ENCODE results near the gene SIX5. TPM values are rescaled to one million over a fixed set of nuclear protein-coding genes. Genes with fewer than 3 reads are reported as not detected.

SIX5 gene
- total and polyA plus RNA-seq, 9 of the 15 experiments (the other 6 are each of a cell fraction or from before 2014, with no cell fraction given): 1.4 to 17.2 (median 7.4) TPM; not detected in 2

DNA sequence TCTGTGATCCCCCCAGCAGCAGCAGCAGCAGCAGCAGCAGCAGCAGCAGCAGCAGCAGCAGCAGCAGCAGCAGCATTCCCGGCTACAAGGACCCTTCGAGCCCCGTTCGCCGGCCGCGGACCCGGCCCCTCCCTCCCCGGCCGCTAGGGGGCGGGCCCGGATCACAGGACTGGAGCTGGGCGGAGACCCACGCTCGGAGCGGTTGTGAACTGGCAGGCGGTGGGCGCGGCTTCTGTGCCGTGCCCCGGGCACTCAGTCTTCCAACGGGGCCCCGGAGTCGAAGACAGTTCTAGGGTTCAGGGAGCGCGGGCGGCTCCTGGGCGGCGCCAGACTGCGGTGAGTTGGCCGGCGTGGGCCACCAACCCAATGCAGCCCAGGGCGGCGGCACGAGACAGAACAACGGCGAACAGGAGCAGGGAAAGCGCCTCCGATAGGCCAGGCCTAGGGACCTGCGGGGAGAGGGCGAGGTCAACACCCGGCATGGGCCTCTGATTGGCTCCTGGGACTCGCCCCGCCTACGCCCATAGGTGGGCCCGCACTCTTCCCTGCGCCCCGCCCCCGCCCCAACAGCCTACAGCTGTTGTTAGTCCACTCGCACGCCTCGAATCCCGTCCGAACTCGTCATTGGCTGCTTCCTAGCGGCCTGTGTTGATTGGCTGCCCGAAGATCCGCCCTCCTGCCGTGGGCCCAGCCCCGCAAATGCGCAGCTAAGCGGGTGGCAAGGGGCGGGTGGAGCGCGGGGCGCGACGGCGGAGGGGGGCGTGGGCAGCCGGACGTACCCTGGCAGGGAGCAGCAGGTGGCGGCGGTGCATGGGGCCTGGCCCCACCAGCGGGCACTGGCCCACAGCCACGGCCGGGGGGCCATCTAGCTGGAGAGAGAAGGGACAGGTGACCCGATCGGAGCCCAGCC, 1.4 kb upstream of the SIX5 start (continued):
- TF ChIP-seq, protein P1, sequence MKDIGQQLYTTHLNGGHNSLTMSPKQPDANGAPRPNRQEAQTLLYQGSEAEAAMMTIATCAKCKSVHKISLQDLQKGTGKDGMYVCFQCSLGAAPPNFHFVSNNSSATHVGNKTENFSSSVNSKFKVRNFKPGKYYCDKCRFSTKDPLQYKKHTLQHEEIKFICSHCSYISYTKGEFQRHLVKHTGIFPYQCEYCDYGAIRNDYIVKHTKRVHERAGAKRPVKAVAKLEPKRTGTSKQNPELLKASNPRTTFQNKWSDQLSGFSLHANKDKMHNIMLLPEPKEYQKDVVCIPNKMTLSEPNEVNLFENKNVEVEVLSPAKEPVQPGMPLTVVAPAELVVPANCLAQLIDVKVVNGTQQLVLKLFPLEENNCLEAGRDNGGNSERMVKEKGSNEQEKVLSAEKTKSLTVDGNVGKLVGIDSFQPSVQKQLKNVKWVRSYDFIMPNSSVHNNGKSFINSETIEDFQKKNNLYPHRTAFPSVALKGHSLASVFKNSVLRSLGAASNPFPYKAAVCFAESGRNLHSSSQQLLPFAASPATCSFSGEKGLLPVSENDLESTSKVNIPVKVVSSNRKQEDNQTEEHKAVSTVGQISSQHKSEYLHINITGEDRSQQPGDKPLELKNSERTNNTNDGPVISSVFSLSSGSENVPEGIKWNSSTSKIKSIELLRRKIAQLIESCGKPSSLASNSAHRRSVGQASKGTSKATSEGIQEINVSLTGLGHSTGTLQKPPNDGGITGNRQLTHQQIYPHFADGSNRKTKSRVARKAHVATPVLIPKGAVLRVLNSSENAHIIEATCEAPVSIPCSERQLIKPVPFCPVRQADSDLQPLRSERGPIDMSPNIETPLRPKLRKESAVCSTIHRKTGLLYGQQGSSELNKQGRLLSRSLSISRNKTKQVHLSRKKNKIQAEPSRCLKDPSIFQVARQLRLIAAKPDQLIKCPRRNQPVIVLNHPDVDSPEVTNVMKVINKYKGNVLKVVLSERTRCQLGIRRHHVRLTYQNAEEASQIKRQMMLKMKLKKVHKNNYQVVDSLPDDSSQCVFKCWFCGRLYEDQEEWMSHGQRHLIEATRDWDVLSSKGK (CRISPR knock-in tag; IDR thresholded peaks at IDR 0.05): no peak
- no peak for TF ChIP-seq MAFG (tag; conservative IDR thresholded peaks at IDR 0.05)
- TF ChIP-seq, protein P2, sequence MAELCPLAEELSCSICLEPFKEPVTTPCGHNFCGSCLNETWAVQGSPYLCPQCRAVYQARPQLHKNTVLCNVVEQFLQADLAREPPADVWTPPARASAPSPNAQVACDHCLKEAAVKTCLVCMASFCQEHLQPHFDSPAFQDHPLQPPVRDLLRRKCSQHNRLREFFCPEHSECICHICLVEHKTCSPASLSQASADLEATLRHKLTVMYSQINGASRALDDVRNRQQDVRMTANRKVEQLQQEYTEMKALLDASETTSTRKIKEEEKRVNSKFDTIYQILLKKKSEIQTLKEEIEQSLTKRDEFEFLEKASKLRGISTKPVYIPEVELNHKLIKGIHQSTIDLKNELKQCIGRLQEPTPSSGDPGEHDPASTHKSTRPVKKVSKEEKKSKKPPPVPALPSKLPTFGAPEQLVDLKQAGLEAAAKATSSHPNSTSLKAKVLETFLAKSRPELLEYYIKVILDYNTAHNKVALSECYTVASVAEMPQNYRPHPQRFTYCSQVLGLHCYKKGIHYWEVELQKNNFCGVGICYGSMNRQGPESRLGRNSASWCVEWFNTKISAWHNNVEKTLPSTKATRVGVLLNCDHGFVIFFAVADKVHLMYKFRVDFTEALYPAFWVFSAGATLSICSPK (IDR thresholded peaks at IDR 0.05; ENCODE audit: borderline replicate concordance): no peak
- TF ChIP-seq, protein P3, sequence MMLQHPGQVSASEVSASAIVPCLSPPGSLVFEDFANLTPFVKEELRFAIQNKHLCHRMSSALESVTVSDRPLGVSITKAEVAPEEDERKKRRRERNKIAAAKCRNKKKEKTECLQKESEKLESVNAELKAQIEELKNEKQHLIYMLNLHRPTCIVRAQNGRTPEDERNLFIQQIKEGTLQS (IDR thresholded peaks at IDR 0.05): no peak
- TF ChIP-seq, protein P3 (CRISPR knock-in tag; conservative IDR thresholded peaks at IDR 0.05): no peak
- peak; percentile 56 for TF ChIP-seq TBP (optimal IDR thresholded peaks at IDR 0.05; ENCODE audit: low read depth, low read length)
- no peak for TF ChIP-seq RBM39 (optimal IDR thresholded peaks at IDR 0.05; ENCODE audit: low read depth, low read length)
- peak; percentile 59; the same call in 1 of the 2 replicates for TF ChIP-seq OTX1 (CRISPR knock-in tag; IDR thresholded peaks at IDR 0.05)
- no peak for TF ChIP-seq ZNF124 (CRISPR knock-in tag; IDR thresholded peaks at IDR 0.05)
- TF ChIP-seq ETV5 (CRISPR knock-in tag; IDR thresholded peaks at IDR 0.05; ENCODE audit: low read depth): no peak; the same call in 1 of the 2 replicates
- TF ChIP-seq BMI1 (IDR thresholded peaks at IDR 0.05; ENCODE audit: low read length): no peak
- TF ChIP-seq HNRNPH1 (optimal IDR thresholded peaks at IDR 0.05; ENCODE audit: low read depth, low read length): no peak
- TF ChIP-seq ZNF197 (CRISPR knock-in tag; IDR thresholded peaks at IDR 0.05; ENCODE audit: low read depth): no peak
- TF ChIP-seq ZNF146 (CRISPR knock-in tag; IDR thresholded peaks at IDR 0.05; ENCODE audit: unreplicated experiment): no peak
- TF ChIP-seq RFX5 (IDR thresholded peaks at IDR 0.05; ENCODE audit: low read depth, low read length): no peak
- TF ChIP-seq SRSF3 (IDR thresholded peaks at IDR 0.05; ENCODE audit: insufficient read depth, low read length): no peak
- TF ChIP-seq SRF (CRISPR knock-in tag; IDR thresholded peaks at IDR 0.05): peak; percentile 20 to 85; a peak in 3 of 4 replicates
- peak; percentile 24; the same call in 1 of the 2 replicates for TF ChIP-seq ZNF75A (CRISPR knock-in tag; IDR thresholded peaks at IDR 0.05)
- TF ChIP-seq RNF2 (IDR thresholded peaks at IDR 0.05): no peak; the same call in 1 of the 2 replicates
- peak; percentile 80 for TF ChIP-seq GABPB1 (CRISPR knock-in tag; IDR thresholded peaks at IDR 0.05)
- TF ChIP-seq FOXJ3 (CRISPR knock-in tag; IDR thresholded peaks at IDR 0.05): no peak
- TF ChIP-seq MCM2 (IDR thresholded peaks at IDR 0.05; ENCODE audit: low read depth): no peak
- TF ChIP-seq KAT2B (IDR thresholded peaks at IDR 0.05; ENCODE audit: low read depth, low read length): no peak
